ENCODE results near the gene BTBD9. TPM values are rescaled to one million over a fixed set of nuclear protein-coding genes. Genes with fewer than 3 reads are reported as not detected.

The BTBD9 gene
- total and polyA plus RNA-seq, 2 experiments from 2014 or later: 8.4 to 10.1 TPM

DNA sequence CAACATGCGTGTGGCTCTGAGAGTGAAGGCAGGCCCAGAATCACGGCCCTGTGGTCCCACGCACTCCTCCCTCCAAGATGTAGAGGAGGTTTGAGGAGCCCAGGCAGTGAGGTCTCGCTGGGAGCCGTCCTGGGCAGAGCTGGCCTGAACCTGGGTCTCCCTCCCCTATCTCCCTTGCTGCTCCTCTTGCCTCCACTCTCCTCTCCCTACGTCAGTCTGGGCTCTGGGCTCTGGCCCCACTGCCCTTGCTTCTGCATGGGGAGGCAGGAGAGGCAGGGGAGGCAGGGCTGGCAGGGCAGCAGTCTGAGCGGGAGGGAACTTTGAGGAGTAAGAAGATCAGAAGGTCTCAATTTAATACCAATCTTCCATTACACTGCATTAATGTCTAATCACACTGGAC lies 445.1 kb downstream of the BTBD9 start:
- H3K36me3 ChIP-seq: no peaks in the 10 kb centered on the region
- no peaks in the 10 kb centered on the region for H3K9me3 ChIP-seq (ENCODE audit: low read depth)
- no peak overlapping the region for H3K27ac ChIP-seq
- TF ChIP-seq, protein P1, sequence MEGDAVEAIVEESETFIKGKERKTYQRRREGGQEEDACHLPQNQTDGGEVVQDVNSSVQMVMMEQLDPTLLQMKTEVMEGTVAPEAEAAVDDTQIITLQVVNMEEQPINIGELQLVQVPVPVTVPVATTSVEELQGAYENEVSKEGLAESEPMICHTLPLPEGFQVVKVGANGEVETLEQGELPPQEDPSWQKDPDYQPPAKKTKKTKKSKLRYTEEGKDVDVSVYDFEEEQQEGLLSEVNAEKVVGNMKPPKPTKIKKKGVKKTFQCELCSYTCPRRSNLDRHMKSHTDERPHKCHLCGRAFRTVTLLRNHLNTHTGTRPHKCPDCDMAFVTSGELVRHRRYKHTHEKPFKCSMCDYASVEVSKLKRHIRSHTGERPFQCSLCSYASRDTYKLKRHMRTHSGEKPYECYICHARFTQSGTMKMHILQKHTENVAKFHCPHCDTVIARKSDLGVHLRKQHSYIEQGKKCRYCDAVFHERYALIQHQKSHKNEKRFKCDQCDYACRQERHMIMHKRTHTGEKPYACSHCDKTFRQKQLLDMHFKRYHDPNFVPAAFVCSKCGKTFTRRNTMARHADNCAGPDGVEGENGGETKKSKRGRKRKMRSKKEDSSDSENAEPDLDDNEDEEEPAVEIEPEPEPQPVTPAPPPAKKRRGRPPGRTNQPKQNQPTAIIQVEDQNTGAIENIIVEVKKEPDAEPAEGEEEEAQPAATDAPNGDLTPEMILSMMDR (IDR thresholded peaks at IDR 0.05; ENCODE audit: low read depth, low read length): no peak
- no peak for DNase-seq (ENCODE audit: low read depth in 1 of 2, low spot score in 1 of 2)
- no peaks in the 10 kb centered on the region for H3K27me3 ChIP-seq
- peaks cover 14% of the 10 kb centered on the region for H3K4me1 ChIP-seq (ENCODE audit: low read depth)
- H3K4me3 ChIP-seq: no peak overlapping the region

DNA sequence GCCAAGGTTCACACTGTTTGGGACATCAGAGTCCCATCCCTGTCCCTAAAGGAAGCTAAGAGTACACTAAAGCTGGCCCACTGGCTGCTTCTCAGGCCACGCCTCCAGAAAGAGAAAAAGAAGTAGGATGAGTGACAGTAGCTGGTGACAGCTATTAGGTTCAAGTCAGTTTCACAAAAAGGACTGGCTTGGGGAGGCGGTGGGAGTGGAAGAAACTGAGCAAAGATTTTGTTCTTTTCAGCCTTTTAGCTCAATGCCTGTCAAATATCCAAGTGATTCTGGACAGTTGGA lies 445.5 kb downstream of the BTBD9 start:
- Histone ChIP-seq H3K36me3 (no peaks in the 10 kb centered on the region), H3K9me3 (ENCODE audit: low read depth) (no peaks in the 10 kb centered on the region), H3K27ac (no peak overlapping the region), H3K4me1 (ENCODE audit: low read depth) (peaks cover 14% of the 10 kb centered on the region), H3K4me3 (no peak overlapping the region), H3K27me3 (no peaks in the 10 kb centered on the region)
- DNase-seq (ENCODE audit: low read depth in 1 of 2, low spot score in 1 of 2): no peak
- TF ChIP-seq, protein P1 (IDR thresholded peaks at IDR 0.05; ENCODE audit: low read depth, low read length): no peak

DNA sequence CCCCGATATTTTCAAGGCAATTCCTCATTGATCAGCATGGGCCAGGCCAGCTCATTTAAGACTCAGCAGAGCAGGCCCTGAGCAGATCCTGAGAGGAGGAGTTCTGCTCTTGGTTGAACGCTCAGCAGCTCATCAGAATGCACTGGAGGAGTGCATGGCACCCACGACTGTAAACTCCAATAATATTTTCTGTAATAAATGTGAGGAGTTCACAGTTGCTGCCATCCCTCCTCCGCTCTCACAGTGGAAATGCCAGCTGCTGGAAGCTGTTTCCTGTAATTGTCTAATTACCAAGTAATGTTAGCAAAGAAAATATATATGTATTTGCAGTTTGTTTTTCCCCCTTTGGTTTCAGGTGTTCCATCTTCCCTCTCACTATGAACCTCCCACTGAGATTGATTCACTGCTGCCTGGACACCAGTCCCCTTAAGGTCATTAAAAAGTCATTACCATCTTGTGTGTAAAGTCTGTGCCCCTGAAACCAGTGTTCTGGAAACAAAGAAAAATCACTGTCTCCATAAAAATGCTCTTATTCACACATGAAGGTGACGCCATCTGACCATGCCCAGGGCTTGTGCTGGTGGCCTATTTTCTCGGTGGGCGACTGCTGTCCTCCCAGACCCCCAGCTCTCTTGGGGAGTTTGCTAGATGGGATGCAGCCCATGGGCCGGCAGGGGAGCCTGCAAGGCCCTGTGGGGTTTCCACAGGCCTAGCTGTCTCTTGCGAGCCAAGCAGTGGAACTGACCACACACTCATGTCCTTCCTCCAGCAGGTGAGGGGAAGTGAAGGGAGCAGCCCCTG lies 446.0 kb downstream of the BTBD9 start:
- H3K27me3 ChIP-seq: no peaks in the 10 kb centered on the region
- DNase-seq (ENCODE audit: low read depth in 1 of 2, low spot score in 1 of 2): no peak
- H3K27ac ChIP-seq: no peak overlapping the region
- no peak overlapping the region for H3K4me3 ChIP-seq
- no peaks in the 10 kb centered on the region for H3K36me3 ChIP-seq
- no peaks in the 10 kb centered on the region for H3K9me3 ChIP-seq (ENCODE audit: low read depth)
- H3K4me1 ChIP-seq (ENCODE audit: low read depth): peaks cover 14% of the 10 kb centered on the region
- TF ChIP-seq, protein P1 (IDR thresholded peaks at IDR 0.05; ENCODE audit: low read depth, low read length): no peak

DNA sequence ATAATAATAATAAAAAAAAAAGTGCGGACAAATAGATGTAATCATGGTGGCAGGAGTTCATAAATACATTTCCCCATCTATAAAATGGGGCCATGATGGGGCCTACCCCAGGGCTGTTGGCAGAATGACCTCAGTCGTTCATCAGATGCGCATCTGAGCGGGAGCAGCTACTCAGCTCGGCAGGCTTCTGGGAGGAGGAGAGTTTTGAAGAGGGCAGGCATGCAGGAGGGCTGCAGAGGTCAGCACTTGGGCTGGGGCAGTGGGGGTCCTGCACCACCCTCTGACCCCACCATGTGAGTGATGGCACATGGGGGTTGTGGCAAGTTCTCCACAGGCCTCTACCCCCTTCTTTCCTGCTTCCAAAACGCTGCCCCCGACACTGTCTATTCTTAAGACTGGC lies 446.7 kb downstream of the BTBD9 start:
- H3K9me3 ChIP-seq (ENCODE audit: low read depth): no peaks in the 10 kb centered on the region
- no peak for DNase-seq (ENCODE audit: low read depth in 1 of 2, low spot score in 1 of 2)
- no peaks in the 10 kb centered on the region for H3K36me3 ChIP-seq
- H3K27me3 ChIP-seq: no peaks in the 10 kb centered on the region
- H3K27ac ChIP-seq: no peak overlapping the region
- peaks cover 11% of the 10 kb centered on the region for H3K4me1 ChIP-seq (ENCODE audit: low read depth)
- TF ChIP-seq, protein P1 (IDR thresholded peaks at IDR 0.05; ENCODE audit: low read depth, low read length): no peak
- no peak overlapping the region for H3K4me3 ChIP-seq

DNA sequence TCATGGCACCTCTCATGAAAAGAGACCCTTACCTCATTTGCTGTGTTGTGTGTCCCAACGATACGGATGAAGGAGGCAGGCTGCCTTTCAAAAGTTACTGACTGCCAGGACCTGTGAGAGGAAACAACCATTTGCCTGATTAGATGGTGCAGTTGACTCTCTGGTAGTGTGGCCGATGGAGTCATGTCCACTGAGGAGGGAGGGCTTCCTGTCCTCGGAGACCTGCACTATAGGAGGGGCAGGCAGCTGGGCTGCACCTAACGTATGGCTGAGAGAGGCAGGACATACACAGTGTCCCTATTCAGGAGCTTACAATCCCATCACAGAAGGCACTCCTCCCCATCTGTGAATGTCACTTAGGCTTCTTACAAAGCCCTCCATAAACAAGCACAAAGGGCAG lies 447.2 kb downstream of the BTBD9 start:
- Histone ChIP-seq H3K4me3 (no peak overlapping the region), H3K36me3 (no peaks in the 10 kb centered on the region), H3K9me3 (ENCODE audit: low read depth) (no peaks in the 10 kb centered on the region), H3K4me1 (ENCODE audit: low read depth) (peaks cover 6% of the 10 kb centered on the region), H3K27me3 (no peaks in the 10 kb centered on the region), H3K27ac (no peak overlapping the region)
- TF ChIP-seq, protein P1 (IDR thresholded peaks at IDR 0.05; ENCODE audit: low read depth, low read length): no peak
- no peak for DNase-seq (ENCODE audit: low read depth in 1 of 2, low spot score in 1 of 2)
